AG10803 (cell line): ENCODE measurements around the gene DNAJC1.

ENCODE experiments used
- DNase-seq: peaks from one replicate; pipeline ENCODE4 v3.0.0; 2010; ENCODE audit warnings: low read depth
- H3K4me3 ChIP-seq: 2 replicates; pipeline ENCODE4 v1.5.1; 2011; ENCODE audit warnings: mild to moderate bottlenecking, low read length, control low read depth
- TF ChIP-seq, protein P1 (sequence below): conservative IDR thresholded peaks from 2 replicates; pipeline ENCODE4 v1.5.1; 2011; ENCODE audit warnings: mild to moderate bottlenecking, low read length, control low read depth, inconsistent platforms

The DNAJC1 gene

GRCh38 chr10:21759232-21759631 lies 244.3 kb downstream of the DNAJC1 start:
- TF ChIP-seq, protein P1, sequence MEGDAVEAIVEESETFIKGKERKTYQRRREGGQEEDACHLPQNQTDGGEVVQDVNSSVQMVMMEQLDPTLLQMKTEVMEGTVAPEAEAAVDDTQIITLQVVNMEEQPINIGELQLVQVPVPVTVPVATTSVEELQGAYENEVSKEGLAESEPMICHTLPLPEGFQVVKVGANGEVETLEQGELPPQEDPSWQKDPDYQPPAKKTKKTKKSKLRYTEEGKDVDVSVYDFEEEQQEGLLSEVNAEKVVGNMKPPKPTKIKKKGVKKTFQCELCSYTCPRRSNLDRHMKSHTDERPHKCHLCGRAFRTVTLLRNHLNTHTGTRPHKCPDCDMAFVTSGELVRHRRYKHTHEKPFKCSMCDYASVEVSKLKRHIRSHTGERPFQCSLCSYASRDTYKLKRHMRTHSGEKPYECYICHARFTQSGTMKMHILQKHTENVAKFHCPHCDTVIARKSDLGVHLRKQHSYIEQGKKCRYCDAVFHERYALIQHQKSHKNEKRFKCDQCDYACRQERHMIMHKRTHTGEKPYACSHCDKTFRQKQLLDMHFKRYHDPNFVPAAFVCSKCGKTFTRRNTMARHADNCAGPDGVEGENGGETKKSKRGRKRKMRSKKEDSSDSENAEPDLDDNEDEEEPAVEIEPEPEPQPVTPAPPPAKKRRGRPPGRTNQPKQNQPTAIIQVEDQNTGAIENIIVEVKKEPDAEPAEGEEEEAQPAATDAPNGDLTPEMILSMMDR, result no peak
- DNase-seq, result no peak
- no peak overlapping the region for H3K4me3 ChIP-seq

- DNase-seq, result no peak
- no peak overlapping the region for H3K4me3 ChIP-seq
- TF ChIP-seq, protein P1, result no peak
Measured at GRCh38 chr10:21758696-21759095, 244.8 kb downstream of the DNAJC1 start.

DNA sequence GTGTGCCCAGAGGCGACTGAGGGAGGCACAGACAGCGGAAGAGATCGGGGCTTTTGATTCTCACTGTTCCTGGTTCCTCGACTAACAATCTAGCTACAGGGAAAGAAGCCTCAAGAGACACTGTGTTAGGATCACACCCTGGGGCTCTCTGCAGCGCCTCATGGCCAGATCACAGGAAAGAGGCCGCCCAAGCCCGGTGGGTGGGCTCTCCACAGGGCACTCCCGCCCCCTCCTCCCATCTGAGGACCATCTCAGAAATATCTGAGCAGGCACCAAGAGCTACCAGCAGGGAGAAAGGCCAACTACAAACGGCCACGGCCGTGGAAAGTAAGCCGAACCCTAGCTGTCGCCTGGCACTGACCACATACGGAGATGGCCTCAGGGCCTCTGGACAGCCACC lies 245.3 kb downstream of the DNAJC1 start:
- TF ChIP-seq, protein P1, result no peak

GRCh38 chr10:21757185-21757901 lies 246.2 kb downstream of the DNAJC1 start:
- TF ChIP-seq, protein P1, result no peak
- no peak overlapping the region for H3K4me3 ChIP-seq

More for the DNA sequence above, 245.3 kb downstream of the DNAJC1 start:
- DNase-seq, result no peak
- H3K4me3 ChIP-seq, result no peak overlapping the region

DNA sequence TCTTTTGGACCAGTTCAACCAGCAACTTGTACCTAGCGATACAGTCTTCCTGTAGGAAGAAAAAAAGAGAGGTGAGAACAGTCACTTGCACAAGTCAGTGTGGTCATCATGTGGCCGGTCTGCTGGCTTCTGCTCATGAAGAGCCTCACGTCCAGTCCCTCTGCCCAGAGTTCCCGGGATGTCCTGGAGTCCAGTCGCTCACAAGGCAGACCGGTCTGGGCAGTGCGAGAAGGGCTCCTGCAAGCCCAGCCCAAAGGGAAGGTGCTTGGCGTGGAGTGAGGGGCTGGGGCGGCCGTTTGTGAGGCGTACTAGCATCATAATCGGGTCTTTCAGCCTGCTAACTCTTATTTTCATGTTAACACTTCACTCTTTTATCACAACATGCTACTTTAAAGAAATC lies 246.8 kb downstream of the DNAJC1 start:
- H3K4me3 ChIP-seq, result no peak overlapping the region
- DNase-seq, result no peak
- TF ChIP-seq, protein P1, result no peak

More at GRCh38 chr10:21757185-21757901, 246.2 kb downstream of the DNAJC1 start:
- DNase-seq, result no peak

GRCh38 chr10:21754410-21755011 lies 249.0 kb downstream of the DNAJC1 start:
- no peak overlapping the region for H3K4me3 ChIP-seq
- DNase-seq, result no peak
- TF ChIP-seq, protein P1, result no peak
